Type B pancreatic cell (in vitro differentiated cells): ENCODE data around the gene RNF157. TPM values are rescaled to one million over a fixed set of nuclear protein-coding genes. Genes with fewer than 3 reads are reported as not detected.

ENCODE experiments used
- DNase-seq: peaks from one replicate; pipeline ENCODE4 v3.0.0; 2021; ENCODE audit warnings: mixed read lengths; ENCODE audit not compliant: unreplicated experiment; ENCODE audit errors: extremely low spot score
- H3K27ac Mint-ChIP-seq: 2 replicates; pipeline ENCODE4 v1.8.0; 2021; ENCODE audit warnings: mild to moderate bottlenecking, mixed read lengths
- H3K27me3 Mint-ChIP-seq: 2 replicates; pipeline ENCODE4 v1.8.0; 2021; ENCODE audit warnings: mixed read lengths
- H3K36me3 Mint-ChIP-seq: 2 replicates; pipeline ENCODE4 v1.8.0; 2021; ENCODE audit warnings: mixed read lengths
- H3K4me1 Mint-ChIP-seq: one replicate; pipeline ENCODE4 v1.8.0; 2021; ENCODE audit warnings: mixed read lengths; ENCODE audit not compliant: unreplicated experiment
- H3K4me3 Mint-ChIP-seq: 2 replicates; pipeline ENCODE4 v1.8.0; 2021; ENCODE audit warnings: mild to moderate bottlenecking, mixed read lengths
- H3K9me3 Mint-ChIP-seq: 2 replicates; pipeline ENCODE4 v1.8.0; 2021; ENCODE audit warnings: mixed read lengths
- CTCF ChIP-seq: fragments of 200-600 bp; sonication (generic); conservative IDR thresholded peaks from 2 replicates; pipeline ENCODE4 v1.5.0; 2021; ENCODE audit warnings: antibody characterized with exemption, mild to moderate bottlenecking
- total RNA-seq: library from RNA; stranded (reverse); gene quantifications from 2 replicates; pipeline ENCODE4 v1.2.1, GENCODE V29; 2021; ENCODE audit warnings: low replicate concordance

RNF157 gene
- total RNA-seq, 1 donor from 2014 or later = 27.0 TPM

- TF ChIP-seq CTCF = peak; percentile 75
- Mint-ChIP-seq H3K27ac (no peak overlapping the region), H3K4me3 (no peak overlapping the region), H3K9me3 (no peaks in the 10 kb centered on the region), H3K27me3 (peaks cover 2% of the 10 kb centered on the region), H3K36me3 (no peaks in the 10 kb centered on the region), H3K4me1 (peaks cover 21% of the 10 kb centered on the region)
- DNase-seq = no peak
Observed at GRCh38 chr17:76147211-76148014, 92.9 kb downstream of the RNF157 start.

GRCh38 chr17:76146053-76146851 lies 94.0 kb downstream of the RNF157 start:
- H3K9me3 Mint-ChIP-seq = no peaks in the 10 kb centered on the region
- no peak overlapping the region for H3K27ac Mint-ChIP-seq
- peaks cover 10% of the 10 kb centered on the region for H3K27me3 Mint-ChIP-seq
- no peak for DNase-seq
- peaks cover 27% of the 10 kb centered on the region for H3K4me1 Mint-ChIP-seq
- H3K36me3 Mint-ChIP-seq = no peaks in the 10 kb centered on the region
- H3K4me3 Mint-ChIP-seq = no peak overlapping the region
- no peak for TF ChIP-seq CTCF

- no peaks in the 10 kb centered on the region for H3K9me3 Mint-ChIP-seq
- H3K27ac Mint-ChIP-seq = peak overlapping the region; percentile 61
- H3K4me3 Mint-ChIP-seq = no peak overlapping the region
- no peak for DNase-seq
- no peak for TF ChIP-seq CTCF
- H3K4me1 Mint-ChIP-seq = peaks cover 27% of the 10 kb centered on the region
- no peaks in the 10 kb centered on the region for H3K36me3 Mint-ChIP-seq
- peaks cover 17% of the 10 kb centered on the region for H3K27me3 Mint-ChIP-seq
Observed at GRCh38 chr17:76145231-76146052, 94.9 kb downstream of the RNF157 start.

GRCh38 chr17:76142585-76143041 lies 97.7 kb downstream of the RNF157 start:
- H3K27ac Mint-ChIP-seq = no peak overlapping the region
- H3K4me1 Mint-ChIP-seq = peaks cover 33% of the 10 kb centered on the region
- H3K36me3 Mint-ChIP-seq = no peaks in the 10 kb centered on the region
- no peak for TF ChIP-seq CTCF
- H3K9me3 Mint-ChIP-seq = no peaks in the 10 kb centered on the region
- H3K4me3 Mint-ChIP-seq = peak overlapping the region; percentile 86
- peaks cover 41% of the 10 kb centered on the region for H3K27me3 Mint-ChIP-seq
- DNase-seq = no peak

GRCh38 chr17:76142039-76142584 lies 98.2 kb downstream of the RNF157 start:
- Mint-ChIP-seq H3K4me3 (peak overlapping the region; percentile 86), H3K9me3 (no peaks in the 10 kb centered on the region), H3K27ac (peak overlapping the region; percentile 77), H3K4me1 (peaks cover 31% of the 10 kb centered on the region), H3K36me3 (no peaks in the 10 kb centered on the region), H3K27me3 (peaks cover 41% of the 10 kb centered on the region)
- no peak for DNase-seq
- TF ChIP-seq CTCF = no peak
